SK-N-SH treated with all-trans-retinoic acid at 6 μM for 48 hours (cell line): Measurements from ENCODE around the gene RGS6.

Experiments
- ATAC-seq: fragments of 200-7000 bp; cut with Tn5 transposase; 3 replicates; pipeline ENCODE4 v1.9.1; 2020; ENCODE audit warnings: mild to moderate bottlenecking, moderate library complexity
- ARNTL ChIP-seq: fragments of 450-650 bp; formaldehyde crosslinking; IDR thresholded peaks from 2 replicates; pipeline ENCODE4 v1.5.0; 2020; ENCODE audit warnings: low read depth, mild to moderate bottlenecking, moderate library complexity, borderline replicate concordance
- GLIS3 ChIP-seq: fragments of 250-450 bp; sonication (Bioruptor Pico); IDR thresholded peaks from 2 replicates; pipeline ENCODE4 v1.5.0; 2020; ENCODE audit warnings: mild to moderate bottlenecking, moderate library complexity
- ISL1 ChIP-seq: fragments of 250-450 bp; sonication (Bioruptor Pico); IDR thresholded peaks from 2 replicates; pipeline ENCODE4 v2.1.2; 2022; ENCODE audit warnings: mild to moderate bottlenecking, moderate library complexity
- OSR1 ChIP-seq: fragments of 250-450 bp; sonication (Bioruptor Pico); IDR thresholded peaks from 2 replicates; pipeline ENCODE4 v1.8.0; 2022; ENCODE audit warnings: moderate library complexity, mild to moderate bottlenecking, inconsistent platforms
- PPARA ChIP-seq: fragments of 250-450 bp; sonication (Bioruptor Pico); IDR thresholded peaks from 2 replicates; pipeline ENCODE4 v1.5.0; 2020; ENCODE audit warnings: mild to moderate bottlenecking, borderline replicate concordance
- RARB ChIP-seq: fragments of 250-450 bp; sonication (Bioruptor Pico); IDR thresholded peaks from 2 replicates; pipeline ENCODE4 v1.8.0; 2021; ENCODE audit warnings: mild to moderate bottlenecking, moderate library complexity
- SNAI2 ChIP-seq: fragments of 250-450 bp; sonication (Bioruptor Pico); IDR thresholded peaks from 2 replicates; pipeline ENCODE4 v1.5.0; 2020; ENCODE audit warnings: mild to moderate bottlenecking, moderate library complexity
- TCF4 ChIP-seq: fragments of 250-450 bp; sonication (Bioruptor Pico); IDR thresholded peaks from 2 replicates; pipeline ENCODE4 v1.8.0; 2021; ENCODE audit warnings: mild to moderate bottlenecking, moderate library complexity, borderline replicate concordance
- TOX ChIP-seq: fragments of 250-450 bp; sonication (Bioruptor Pico); IDR thresholded peaks from 2 replicates; pipeline ENCODE4 v1.8.0; 2021; ENCODE audit warnings: mild to moderate bottlenecking, moderate library complexity, borderline replicate concordance
- ZC3H10 ChIP-seq: fragments of 250-450 bp; sonication (Bioruptor Pico); IDR thresholded peaks from 2 replicates; pipeline ENCODE4 v1.5.1; 2021; ENCODE audit warnings: mild to moderate bottlenecking, moderate library complexity
- ZFP3 ChIP-seq: fragments of 250-450 bp; sonication (Bioruptor Pico); IDR thresholded peaks from 2 replicates; pipeline ENCODE4 v1.5.0; 2020; ENCODE audit warnings: mild to moderate bottlenecking, moderate library complexity
- ZFP30 ChIP-seq: fragments of 450-650 bp; formaldehyde crosslinking; IDR thresholded peaks from 2 replicates; pipeline ENCODE4 v1.5.0; 2022; ENCODE audit warnings: mild to moderate bottlenecking, moderate library complexity
- ZNF565 ChIP-seq: fragments of 450-650 bp; formaldehyde crosslinking; conservative IDR thresholded peaks from 2 replicates; pipeline ENCODE4 v1.5.0; 2020; ENCODE audit warnings: low read depth, mild to moderate bottlenecking, moderate library complexity
- ZNF70 ChIP-seq: fragments of 450-650 bp; formaldehyde crosslinking; IDR thresholded peaks from 2 replicates; pipeline ENCODE4 v1.5.0; 2020; ENCODE audit warnings: mild to moderate bottlenecking, moderate library complexity
- ZNF8 ChIP-seq: fragments of 450-650 bp; formaldehyde crosslinking; IDR thresholded peaks from 2 replicates; pipeline ENCODE4 v1.5.0; 2020; ENCODE audit warnings: mild to moderate bottlenecking, moderate library complexity
- TF ChIP-seq, protein P1 (sequence below): fragments of 250-450 bp; sonication (Bioruptor Pico); IDR thresholded peaks from 2 replicates; pipeline ENCODE4 v1.8.0; 2021; ENCODE audit warnings: low read depth, mild to moderate bottlenecking, moderate library complexity, borderline replicate concordance
- TF ChIP-seq, protein P2 (sequence below): fragments of 250-450 bp; sonication (Bioruptor Pico); IDR thresholded peaks from 2 replicates; pipeline ENCODE4 v1.5.1; 2021; ENCODE audit warnings: mild to moderate bottlenecking, moderate library complexity
- TF ChIP-seq, protein P3 (sequence below): fragments of 250-450 bp; sonication (Bioruptor Pico); IDR thresholded peaks from 2 replicates; pipeline ENCODE4 v1.5.0; 2020; ENCODE audit warnings: mild to moderate bottlenecking, moderate library complexity
- TF ChIP-seq, protein P4 (sequence below): fragments of 250-450 bp; sonication (Bioruptor Pico); IDR thresholded peaks from 2 replicates; pipeline ENCODE4 v1.5.1; 2020; ENCODE audit warnings: low read depth, mild to moderate bottlenecking, moderate library complexity
- TF ChIP-seq, protein P5 (sequence below): fragments of 250-450 bp; sonication (Bioruptor Pico); IDR thresholded peaks from 2 replicates; pipeline ENCODE4 v1.8.0; 2020; ENCODE audit warnings: mild to moderate bottlenecking, moderate library complexity, borderline replicate concordance

RGS6 gene

DNA sequence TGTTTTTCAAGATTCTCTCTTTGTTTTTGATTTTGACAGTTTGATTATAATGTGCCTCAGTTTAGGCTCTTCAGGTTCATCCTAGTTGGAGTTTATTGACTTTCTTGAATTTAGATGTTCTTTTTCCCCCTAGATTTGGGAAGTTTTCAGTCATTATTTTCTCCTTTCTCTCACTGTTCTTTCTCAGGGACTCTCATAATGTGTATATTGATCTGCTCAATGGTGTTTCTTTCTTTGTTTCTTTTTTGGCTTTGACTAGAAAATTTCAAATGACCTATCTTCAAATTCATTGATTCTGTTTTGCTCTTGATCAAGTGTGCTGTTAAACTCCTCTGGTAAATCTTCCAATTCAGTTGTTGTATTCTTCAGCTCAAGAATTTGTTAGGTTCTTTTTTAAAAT, 108.3 kb downstream of the RGS6 start:
- TF ChIP-seq PPARA (CRISPR knock-in tag) (no peak), RARB (CRISPR knock-in tag) (no peak), ARNTL (CRISPR knock-in tag) (no peak), ZNF8 (no peak), ZNF70 (CRISPR knock-in tag) (no peak)
- TF ChIP-seq, protein P1, sequence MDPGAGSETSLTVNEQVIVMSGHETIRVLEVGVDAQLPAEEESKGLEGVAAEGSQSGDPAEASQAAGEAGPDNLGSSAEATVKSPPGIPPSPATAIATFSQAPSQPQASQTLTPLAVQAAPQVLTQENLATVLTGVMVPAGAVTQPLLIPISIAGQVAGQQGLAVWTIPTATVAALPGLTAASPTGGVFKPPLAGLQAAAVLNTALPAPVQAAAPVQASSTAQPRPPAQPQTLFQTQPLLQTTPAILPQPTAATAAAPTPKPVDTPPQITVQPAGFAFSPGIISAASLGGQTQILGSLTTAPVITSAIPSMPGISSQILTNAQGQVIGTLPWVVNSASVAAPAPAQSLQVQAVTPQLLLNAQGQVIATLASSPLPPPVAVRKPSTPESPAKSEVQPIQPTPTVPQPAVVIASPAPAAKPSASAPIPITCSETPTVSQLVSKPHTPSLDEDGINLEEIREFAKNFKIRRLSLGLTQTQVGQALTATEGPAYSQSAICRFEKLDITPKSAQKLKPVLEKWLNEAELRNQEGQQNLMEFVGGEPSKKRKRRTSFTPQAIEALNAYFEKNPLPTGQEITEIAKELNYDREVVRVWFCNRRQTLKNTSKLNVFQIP (CRISPR knock-in tag), result no peak
- TF ChIP-seq, protein P2, sequence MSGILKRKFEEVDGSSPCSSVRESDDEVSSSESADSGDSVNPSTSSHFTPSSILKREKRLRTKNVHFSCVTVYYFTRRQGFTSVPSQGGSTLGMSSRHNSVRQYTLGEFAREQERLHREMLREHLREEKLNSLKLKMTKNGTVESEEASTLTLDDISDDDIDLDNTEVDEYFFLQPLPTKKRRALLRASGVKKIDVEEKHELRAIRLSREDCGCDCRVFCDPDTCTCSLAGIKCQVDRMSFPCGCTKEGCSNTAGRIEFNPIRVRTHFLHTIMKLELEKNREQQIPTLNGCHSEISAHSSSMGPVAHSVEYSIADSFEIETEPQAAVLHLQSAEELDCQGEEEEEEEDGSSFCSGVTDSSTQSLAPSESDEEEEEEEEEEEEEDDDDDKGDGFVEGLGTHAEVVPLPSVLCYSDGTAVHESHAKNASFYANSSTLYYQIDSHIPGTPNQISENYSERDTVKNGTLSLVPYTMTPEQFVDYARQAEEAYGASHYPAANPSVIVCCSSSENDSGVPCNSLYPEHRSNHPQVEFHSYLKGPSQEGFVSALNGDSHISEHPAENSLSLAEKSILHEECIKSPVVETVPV (CRISPR knock-in tag), result no peak
- no peak for ATAC-seq

DNA sequence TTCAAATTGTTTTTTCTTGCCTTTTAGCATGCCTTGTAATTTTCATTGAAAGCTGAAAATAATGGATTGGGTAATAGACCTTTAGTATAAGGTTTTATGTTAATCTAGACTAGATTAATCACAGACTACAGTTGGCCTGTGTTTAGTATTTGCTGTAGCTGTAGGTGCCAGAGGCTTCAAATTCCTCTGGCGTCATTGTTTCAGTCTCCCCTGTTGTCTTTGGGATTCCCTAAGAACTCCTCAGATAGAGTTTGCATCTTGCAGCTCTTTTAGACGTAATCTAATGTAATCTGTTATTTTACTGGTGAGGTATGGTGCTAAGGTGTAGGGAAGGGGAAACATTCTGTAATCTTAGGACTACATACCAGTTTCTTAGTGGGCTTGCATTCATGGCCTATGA, 113.0 kb downstream of the RGS6 start:
- ATAC-seq, result no peak
- TF ChIP-seq TCF4 (CRISPR knock-in tag), result no peak
- no peak for TF ChIP-seq ZNF565 (CRISPR knock-in tag)
- no peak for TF ChIP-seq GLIS3 (CRISPR knock-in tag)
- TF ChIP-seq ZFP3 (CRISPR knock-in tag), result no peak
- TF ChIP-seq TOX (CRISPR knock-in tag), result no peak
- TF ChIP-seq, protein P3, sequence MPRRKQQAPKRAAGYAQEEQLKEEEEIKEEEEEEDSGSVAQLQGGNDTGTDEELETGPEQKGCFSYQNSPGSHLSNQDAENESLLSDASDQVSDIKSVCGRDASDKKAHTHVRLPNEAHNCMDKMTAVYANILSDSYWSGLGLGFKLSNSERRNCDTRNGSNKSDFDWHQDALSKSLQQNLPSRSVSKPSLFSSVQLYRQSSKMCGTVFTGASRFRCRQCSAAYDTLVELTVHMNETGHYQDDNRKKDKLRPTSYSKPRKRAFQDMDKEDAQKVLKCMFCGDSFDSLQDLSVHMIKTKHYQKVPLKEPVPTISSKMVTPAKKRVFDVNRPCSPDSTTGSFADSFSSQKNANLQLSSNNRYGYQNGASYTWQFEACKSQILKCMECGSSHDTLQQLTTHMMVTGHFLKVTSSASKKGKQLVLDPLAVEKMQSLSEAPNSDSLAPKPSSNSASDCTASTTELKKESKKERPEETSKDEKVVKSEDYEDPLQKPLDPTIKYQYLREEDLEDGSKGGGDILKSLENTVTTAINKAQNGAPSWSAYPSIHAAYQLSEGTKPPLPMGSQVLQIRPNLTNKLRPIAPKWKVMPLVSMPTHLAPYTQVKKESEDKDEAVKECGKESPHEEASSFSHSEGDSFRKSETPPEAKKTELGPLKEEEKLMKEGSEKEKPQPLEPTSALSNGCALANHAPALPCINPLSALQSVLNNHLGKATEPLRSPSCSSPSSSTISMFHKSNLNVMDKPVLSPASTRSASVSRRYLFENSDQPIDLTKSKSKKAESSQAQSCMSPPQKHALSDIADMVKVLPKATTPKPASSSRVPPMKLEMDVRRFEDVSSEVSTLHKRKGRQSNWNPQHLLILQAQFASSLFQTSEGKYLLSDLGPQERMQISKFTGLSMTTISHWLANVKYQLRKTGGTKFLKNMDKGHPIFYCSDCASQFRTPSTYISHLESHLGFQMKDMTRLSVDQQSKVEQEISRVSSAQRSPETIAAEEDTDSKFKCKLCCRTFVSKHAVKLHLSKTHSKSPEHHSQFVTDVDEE (CRISPR knock-in tag), result no peak
- no peak for TF ChIP-seq ISL1 (CRISPR knock-in tag)
- TF ChIP-seq ZFP30, result no peak
- no peak for TF ChIP-seq RARB (CRISPR knock-in tag)
- TF ChIP-seq, protein P4, sequence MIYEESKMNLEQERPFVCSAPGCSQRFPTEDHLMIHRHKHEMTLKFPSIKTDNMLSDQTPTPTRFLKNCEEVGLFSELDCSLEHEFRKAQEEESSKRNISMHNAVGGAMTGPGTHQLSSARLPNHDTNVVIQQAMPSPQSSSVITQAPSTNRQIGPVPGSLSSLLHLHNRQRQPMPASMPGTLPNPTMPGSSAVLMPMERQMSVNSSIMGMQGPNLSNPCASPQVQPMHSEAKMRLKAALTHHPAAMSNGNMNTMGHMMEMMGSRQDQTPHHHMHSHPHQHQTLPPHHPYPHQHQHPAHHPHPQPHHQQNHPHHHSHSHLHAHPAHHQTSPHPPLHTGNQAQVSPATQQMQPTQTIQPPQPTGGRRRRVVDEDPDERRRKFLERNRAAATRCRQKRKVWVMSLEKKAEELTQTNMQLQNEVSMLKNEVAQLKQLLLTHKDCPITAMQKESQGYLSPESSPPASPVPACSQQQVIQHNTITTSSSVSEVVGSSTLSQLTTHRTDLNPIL (CRISPR knock-in tag), result no peak
- TF ChIP-seq ZNF8, result no peak
- TF ChIP-seq, protein P2 (CRISPR knock-in tag), result no peak
- TF ChIP-seq SNAI2 (CRISPR knock-in tag), result no peak
- TF ChIP-seq, protein P5, sequence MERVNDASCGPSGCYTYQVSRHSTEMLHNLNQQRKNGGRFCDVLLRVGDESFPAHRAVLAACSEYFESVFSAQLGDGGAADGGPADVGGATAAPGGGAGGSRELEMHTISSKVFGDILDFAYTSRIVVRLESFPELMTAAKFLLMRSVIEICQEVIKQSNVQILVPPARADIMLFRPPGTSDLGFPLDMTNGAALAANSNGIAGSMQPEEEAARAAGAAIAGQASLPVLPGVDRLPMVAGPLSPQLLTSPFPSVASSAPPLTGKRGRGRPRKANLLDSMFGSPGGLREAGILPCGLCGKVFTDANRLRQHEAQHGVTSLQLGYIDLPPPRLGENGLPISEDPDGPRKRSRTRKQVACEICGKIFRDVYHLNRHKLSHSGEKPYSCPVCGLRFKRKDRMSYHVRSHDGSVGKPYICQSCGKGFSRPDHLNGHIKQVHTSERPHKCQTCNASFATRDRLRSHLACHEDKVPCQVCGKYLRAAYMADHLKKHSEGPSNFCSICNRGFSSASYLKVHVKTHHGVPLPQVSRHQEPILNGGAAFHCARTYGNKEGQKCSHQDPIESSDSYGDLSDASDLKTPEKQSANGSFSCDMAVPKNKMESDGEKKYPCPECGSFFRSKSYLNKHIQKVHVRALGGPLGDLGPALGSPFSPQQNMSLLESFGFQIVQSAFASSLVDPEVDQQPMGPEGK (CRISPR knock-in tag), result no peak
- TF ChIP-seq, protein P1 (CRISPR knock-in tag), result no peak
- no peak for TF ChIP-seq ARNTL (CRISPR knock-in tag)
- TF ChIP-seq ZC3H10 (CRISPR knock-in tag), result no peak
- no peak for TF ChIP-seq ZNF70 (CRISPR knock-in tag)
- no peak for TF ChIP-seq OSR1 (CRISPR knock-in tag)
